RWPE1 (cell line): ENCODE results near the gene DNAJB12.

ENCODE experiments used
- CTCF ChIA-PET: fragments of 350-600 bp; sonication (Branson Sonifier 250); formaldehyde crosslinking; extraction: SDS; loops from one replicate; lab custom pipeline; 2021; lab: Yijun Ruan, JAX
- POLR2A ChIA-PET: fragments of 400-600 bp; formaldehyde crosslinking; extraction: SDS; loops from one replicate; lab custom pipeline; 2020; ENCODE audit warnings: antibody characterized with exemption; ENCODE audit not compliant: low non-redundant PET; lab: Yijun Ruan, JAX
- DNase-seq: peaks from one replicate; pipeline ENCODE4 v3.0.0; 2012; ENCODE audit warnings: low spot score
- H3K27ac ChIP-seq: fragments of 450-650 bp; 2 replicates; pipeline ENCODE4 v1.5.1; 2017
- TF ChIP-seq, protein P1 (sequence below): fragments of 450-650 bp; conservative IDR thresholded peaks from 2 replicates; pipeline ENCODE4 v1.5.1; 2017; ENCODE audit warnings: low read depth, mild to moderate bottlenecking

DNAJB12 gene

GRCh38 chr10:72285972-72286521 lies 68.7 kb downstream of the DNAJB12 start:
- ChIA-PET POLR2A (no interaction called here), CTCF (interaction anchor here (0.6 kb wide), 1 partner anchor 665 kb away, joined by 4 read pairs; no protein-coding TSS in a partner anchor)
- TF ChIP-seq, protein P1, sequence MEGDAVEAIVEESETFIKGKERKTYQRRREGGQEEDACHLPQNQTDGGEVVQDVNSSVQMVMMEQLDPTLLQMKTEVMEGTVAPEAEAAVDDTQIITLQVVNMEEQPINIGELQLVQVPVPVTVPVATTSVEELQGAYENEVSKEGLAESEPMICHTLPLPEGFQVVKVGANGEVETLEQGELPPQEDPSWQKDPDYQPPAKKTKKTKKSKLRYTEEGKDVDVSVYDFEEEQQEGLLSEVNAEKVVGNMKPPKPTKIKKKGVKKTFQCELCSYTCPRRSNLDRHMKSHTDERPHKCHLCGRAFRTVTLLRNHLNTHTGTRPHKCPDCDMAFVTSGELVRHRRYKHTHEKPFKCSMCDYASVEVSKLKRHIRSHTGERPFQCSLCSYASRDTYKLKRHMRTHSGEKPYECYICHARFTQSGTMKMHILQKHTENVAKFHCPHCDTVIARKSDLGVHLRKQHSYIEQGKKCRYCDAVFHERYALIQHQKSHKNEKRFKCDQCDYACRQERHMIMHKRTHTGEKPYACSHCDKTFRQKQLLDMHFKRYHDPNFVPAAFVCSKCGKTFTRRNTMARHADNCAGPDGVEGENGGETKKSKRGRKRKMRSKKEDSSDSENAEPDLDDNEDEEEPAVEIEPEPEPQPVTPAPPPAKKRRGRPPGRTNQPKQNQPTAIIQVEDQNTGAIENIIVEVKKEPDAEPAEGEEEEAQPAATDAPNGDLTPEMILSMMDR = no peak
- DNase-seq = no peak
- peak overlapping the region; percentile 43 for H3K27ac ChIP-seq

GRCh38 chr10:72283131-72283530 lies 71.6 kb downstream of the DNAJB12 start:
- H3K27ac ChIP-seq = no peak overlapping the region
- POLR2A ChIA-PET = no interaction called here
- CTCF ChIA-PET = interaction anchor here (0.8 to 1.0 kb wide), 2 partner anchors 9 to 54 kb away, joined by 3 read pairs; no protein-coding TSS in a partner anchor
- no peak for DNase-seq
- TF ChIP-seq, protein P1 = no peak
